ENCODE data around the gene GNAS.
A peak's percentile ranks its signal among the peaks of the same experiment; 100 is the strongest.
"Not testable (repeated sequence)": the region's sequence is repeated elsewhere in the genome, so short reads cannot be mapped to it uniquely, and the experiment has no call there.

The GNAS gene

DNA sequence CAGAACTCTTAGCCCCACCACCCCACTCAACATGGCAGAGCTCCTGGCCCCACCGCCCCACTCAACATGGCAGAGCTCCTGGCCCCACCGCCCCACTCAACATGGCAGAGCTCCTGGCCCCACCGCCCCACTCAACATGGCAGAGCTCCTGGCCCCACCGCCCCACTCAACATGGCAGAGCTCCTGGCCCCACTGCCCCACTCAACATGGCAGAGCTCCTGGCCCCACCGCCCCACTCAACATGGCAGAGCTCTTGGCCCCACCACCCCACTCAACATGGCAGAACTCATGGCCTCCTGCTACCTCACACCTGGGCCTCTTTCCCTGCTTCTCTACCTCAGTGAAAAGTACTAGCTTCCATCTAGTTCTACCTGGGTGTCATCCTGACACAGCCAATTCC lies 23.7 kb upstream of the GNAS start:
- DNase-seq, result not testable (repeated sequence)

DNA sequence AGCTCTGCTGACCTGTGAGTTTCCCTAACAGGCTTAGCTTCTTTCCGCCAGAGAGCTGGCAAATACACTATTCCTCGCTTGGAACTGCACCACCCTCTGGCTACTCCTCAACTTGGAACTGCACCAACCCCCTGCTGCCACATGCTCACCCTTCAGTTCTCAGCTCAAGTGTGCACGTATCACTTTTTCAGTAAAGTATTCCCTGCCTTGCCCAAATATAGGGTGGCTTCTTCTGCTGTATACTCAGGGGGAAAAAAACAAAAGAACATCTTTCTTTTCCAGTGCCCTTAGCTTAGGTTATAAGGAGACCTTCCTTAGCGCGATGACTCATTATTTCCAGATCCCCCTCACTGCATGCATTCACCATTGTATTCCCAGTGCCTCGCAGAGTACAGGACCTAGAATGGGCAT lies 23.0 kb upstream of the GNAS start:
- DNase-seq, result no peak

DNA sequence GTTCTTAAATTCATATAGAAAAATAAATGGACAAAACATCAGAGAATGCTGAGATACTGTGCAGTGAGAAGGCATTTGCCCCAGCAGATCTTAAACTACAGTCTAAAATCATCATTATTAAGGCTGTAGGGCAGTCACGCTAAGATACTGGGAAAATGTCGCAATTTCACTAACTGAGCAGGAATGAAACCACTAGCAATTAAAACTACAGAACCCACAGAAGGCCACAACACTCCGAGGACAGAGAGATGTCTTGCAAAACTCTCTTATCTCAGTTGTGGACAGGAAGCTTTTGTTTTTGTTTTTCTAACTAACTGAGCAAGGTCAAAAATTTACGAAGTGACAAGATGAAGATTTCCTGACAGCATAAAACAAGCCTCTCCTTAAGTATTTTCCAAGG lies 20.1 kb upstream of the GNAS start:
- DNase-seq, result no peak

DNA sequence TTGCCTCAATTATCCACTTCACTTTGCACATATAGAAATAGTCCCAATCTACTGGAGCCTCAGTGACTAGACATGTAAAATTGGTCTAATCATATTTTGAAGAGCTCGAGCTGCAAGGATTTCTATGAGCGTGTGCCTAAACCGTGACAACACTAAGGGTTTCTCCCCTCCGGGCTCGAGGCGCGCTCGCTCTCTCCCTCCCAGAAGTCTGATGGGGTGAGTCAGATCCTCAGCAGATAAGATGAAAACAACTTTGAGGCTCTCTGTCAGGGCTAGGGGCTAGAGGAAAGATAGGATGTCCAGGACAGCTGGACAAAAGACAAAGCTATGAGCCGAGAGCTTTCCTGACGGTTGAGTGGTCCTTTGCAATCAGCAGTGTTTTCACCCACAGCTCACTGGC lies 18.6 kb upstream of the GNAS start:
- DNase-seq, result no peak

DNA sequence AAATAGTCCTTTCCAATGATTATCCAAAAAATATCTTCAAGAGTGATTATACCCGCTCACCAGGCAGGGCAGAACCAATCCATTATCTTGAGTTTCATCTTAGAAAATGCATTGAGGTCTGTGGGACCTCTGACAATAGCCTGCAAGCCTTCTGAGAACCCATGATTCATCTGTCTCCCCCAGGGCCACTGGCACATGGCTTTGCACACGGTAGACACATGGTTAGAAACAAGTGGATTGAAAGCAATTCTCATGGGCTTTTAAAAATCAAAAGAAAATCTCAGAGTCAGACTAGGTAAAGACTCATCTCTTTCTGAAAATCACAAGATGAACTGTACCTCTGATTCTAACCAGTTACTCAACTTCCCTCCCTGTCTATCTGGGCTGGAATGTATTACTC lies 17.3 kb upstream of the GNAS start:
- DNase-seq, result no peak

DNA sequence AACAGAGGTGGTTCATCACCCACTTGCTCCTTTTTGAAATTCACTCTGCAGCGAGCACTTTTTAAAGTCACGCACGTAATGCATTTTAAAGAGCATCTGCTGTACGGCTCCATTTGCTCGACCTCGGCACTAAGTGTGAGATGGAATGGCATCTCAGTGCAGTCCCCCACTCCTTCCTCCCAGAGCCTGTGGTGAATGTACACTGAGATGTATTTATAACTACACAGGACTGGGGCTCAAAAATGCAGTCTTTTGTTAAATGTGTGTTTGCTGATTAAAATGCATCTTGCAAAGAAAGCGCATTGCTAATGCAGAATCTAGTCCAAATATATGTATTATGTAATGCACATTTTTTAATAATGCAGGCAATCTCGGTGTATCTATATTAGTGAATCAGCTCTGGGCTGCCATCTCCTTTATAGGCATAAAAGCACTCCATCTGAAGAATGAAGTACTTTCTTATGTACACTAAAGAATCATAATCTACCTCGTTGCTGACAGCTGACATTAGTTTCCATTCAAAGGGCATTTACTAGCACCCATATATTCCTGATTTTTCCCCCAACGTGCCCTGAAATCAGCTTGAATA lies 15.8 kb upstream of the GNAS start:
- no peak for DNase-seq

DNA sequence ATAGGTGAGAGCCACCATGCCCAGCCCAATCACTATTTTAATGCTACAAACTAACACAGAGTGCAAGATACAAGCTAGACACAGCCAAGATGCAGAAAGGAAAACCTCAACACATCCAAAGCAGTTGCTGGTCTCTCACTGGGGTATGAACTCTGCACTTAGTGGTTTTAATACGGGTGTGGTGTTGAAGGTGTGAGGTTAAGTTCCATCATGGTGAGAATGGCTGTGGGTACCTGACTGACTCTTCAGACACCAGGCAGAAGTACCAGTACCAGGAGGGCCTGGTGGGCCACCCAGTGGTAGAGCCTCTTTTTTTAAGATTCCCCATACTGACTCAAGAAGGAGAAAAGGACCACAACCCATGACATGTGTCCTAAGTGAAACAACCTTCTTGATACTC lies 14.8 kb upstream of the GNAS start:
- DNase-seq, result no peak

DNA sequence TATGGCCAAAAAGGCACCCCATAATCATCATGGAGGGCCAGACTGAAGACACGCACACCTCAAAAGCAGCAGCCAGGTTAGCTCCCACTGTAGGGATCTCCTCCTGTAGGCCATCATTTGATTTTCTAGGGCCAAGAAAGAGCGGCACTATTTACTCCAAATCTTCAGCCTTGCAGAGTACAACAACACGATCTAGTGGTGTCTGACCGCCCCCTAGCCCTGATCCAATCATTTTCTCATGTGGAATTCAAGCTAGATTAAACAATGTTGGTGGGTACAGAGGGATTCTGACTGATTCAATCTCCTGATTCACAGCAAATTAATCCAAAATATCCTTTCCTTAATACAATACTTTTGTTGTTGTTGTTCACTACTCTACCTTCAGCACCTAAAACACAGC lies 14.3 kb upstream of the GNAS start:
- DNase-seq, result no peak

DNA sequence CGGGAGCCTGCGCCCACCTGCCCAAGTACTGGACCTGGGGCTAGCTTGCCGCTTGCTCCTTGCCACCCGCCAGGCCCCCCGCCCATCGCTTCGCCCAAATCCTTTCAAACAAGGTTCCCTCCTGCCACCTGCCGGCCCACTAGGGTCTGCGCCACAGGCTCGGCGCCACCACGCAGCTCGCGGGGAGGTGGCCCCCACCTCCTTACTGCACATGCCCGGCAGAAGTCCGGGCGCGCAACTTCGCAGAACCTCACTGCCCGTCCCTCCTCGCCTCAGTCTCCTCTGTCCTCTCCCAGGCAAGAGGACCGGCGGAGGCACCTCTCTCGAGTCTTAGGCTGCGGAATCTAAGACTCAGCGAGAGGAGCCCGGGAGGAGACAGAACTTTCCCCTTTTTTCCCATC lies 13.0 kb upstream of the GNAS start:
- DNase-seq, result no peak

DNA sequence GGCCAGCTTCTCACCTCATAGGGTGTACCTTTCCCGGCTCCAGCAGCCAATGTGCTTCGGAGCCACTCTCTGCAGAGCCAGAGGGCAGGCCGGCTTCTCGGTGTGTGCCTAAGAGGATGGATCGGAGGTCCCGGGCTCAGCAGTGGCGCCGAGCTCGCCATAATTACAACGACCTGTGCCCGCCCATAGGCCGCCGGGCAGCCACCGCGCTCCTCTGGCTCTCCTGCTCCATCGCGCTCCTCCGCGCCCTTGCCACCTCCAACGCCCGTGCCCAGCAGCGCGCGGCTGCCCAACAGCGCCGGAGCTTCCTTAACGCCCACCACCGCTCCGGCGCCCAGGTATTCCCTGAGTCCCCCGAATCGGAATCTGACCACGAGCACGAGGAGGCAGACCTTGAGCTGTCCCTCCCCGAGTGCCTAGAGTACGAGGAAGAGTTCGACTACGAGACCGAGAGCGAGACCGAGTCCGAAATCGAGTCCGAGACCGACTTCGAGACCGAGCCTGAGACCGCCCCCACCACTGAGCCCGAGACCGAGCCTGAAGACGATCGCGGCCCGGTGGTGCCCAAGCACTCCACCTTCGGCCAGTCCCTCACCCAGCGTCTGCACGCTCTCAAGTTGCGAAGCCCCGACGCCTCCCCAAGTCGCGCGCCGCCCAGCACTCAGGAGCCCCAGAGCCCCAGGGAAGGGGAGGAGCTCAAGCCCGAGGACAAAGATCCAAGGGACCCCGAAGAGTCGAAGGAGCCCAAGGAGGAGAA lies 12.3 kb upstream of the GNAS start:
- DNase-seq, result no peak

DNA sequence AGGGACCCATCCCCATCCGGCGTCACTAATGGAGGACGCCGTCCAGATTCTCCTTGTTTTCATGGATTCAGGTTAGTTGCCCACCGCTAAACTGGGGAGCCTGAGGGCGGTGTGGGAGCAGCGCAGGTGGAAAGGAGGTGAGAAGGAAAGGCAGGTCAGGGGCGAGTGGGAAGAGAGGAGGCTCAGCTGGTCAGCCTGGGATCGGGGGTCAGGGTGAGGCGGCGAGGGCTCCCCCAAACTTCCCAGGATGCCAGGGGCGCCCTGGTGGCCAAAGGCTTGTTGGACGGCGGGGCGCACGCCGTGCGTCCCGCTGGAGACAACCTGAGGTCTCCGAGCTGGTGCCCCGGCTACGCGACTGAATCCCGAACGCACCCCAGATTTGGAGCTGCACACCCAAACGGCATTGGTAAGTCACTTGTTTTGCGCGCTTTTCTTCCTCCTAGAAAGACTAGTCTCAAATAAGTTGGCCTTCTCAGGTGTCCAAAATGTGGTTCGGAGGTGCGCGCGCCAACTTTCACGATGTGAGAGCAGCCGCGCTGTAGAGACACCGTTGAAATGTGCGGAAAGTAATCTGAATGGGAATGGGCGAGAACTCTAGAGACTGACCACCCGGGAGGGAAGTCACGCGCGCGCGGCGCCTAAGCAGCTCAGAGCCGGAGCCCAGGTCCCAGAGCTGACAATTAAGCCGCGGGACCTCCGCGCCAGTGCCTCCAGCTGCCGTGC lies 11.5 kb upstream of the GNAS start:
- no peak for DNase-seq

DNA sequence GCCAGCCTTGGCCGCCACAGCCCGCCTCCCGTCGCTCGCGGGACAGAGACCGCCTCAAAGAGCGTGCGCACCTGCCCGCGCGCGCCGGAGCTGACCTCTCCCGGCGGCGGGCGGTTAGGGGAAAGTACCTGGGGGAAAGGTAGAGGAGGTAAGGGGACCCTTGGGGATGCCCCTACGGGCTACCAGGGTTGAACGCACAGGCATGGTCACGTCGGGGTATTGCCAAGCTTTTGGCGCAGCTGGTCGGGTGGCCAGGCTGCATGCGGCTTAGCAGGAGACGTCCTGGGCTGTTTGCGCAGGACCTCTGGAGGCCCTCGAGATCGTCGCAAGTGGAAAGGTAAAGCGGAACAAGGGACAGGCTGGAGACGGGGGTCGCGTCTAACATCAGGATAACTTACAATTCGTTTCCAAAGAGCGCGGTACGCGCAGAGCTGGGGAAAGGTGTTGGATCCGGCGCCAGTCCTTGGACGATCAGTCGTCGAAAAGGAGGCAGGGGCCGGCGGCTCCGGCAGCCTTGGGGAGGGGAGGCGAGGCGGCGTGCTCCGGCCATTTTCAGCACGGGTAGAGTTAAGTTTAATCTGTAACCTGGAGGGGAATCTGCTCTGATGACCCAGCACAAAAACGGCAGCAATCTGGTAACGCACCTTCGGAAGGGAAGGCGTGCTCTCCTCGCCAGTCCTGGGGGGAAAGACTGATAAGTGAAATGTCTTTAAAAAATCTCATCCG lies 10.8 kb upstream of the GNAS start:
- no peak for DNase-seq

DNA sequence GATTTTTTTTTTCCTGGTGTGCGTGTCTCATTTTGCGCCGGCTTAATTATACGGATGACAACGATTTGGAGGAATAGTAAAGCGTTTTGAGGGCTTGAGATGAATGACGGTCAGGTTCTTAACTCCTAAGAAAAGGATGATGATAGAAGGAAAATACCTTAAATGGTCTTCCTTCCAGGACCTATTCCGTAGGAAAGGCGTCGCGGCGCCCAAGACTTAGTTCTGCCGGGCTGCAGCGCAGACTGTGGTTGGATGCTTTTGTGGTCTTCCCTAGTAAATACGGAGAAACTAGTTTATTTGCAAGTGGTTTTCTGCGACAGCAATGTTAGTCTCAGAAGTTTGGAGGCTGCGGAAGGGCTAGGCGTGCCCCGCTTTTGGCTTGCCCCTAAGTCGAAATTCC lies 10.2 kb upstream of the GNAS start:
- no peak for DNase-seq

DNA sequence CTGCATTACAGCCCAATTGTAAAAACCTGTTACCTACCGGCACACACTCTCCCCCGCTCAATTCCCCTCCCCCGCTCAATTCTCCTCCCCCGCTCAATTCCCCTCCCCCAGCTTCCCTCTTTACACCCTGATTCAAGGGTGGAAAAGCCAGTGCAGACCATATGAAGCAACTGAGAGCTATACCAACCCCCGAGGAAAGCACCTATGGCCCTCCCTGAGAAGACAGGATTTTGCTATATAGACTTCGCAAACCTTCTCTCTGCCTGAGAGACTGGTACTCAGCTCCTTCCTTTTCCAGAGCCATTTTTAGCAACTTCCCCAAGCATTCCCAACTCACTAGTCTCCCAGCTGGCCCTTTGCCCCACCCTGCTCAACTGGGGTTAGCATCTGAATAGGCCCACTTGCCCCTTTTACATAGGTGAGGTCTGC lies 9.4 kb upstream of the GNAS start:
- no peak for DNase-seq

DNA sequence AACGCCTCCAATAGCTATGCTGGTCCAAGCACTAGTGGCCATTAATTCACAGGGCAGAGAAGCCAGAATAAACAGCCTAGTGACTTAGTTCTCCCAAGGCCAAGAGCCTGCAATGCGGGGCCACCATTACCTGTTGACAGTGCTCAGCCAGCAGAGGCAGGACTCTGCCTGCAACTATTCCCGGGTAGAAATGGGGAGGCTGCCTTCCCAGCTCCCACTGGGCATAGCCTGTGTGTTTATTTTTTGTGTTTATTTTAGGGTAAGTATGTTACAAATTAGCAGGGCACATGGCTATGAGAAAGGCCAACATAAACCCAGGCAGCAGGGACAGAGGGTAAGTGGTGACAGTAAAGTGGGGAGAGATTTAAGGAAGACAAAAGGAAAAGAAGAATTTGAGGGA lies 6.8 kb upstream of the GNAS start:
- no peak for DNase-seq

DNA sequence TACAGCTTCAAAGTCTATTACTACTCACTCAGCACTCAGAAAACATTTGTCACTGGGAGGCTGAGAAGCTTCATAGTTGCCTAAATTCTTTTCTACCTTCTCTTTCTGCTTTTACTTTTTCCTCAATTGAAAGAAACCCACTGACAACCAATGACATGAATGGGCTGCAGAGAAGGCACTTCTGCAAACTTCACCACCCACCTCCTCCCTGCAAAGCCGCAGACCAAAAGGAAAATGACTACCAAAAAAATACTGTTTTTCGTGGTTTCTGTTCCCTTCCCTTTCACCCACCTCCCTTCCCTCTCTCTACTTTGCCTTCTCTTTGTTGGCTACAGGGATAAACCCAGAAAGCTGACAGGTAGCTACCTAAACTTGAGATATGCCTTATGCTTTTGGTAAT lies 5.1 kb upstream of the GNAS start:
- no peak for DNase-seq

DNA sequence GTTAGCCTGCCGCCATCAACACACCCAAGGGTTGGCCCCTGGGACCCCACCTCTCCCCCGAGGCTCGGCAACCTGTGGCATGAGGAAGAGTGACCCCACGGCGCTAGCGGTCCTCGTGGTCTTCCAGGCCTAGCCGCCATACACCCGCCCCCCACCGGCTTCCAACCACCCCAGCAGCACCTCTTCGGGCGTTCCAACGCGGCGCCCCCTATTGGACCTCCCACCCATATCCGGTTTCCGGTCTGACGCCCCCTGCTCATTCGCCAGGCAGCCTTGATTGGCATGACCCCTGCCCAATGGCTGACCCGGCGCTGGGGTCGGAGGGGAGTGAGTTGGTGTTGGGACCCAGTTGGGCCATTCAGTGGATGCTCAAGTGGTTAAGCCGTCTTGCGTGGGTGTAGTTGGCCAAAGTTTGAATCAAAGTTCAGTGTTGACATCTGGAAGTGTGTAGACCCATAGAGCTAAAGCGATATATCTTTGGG lies 1.8 kb upstream of the GNAS start, which contains the start of gene GNAS-AS1:
GNAS-AS1 (minus strand) TSS at position 210 of the 482 bp plus-strand sequence.
- peak; percentile 25 for DNase-seq

DNA sequence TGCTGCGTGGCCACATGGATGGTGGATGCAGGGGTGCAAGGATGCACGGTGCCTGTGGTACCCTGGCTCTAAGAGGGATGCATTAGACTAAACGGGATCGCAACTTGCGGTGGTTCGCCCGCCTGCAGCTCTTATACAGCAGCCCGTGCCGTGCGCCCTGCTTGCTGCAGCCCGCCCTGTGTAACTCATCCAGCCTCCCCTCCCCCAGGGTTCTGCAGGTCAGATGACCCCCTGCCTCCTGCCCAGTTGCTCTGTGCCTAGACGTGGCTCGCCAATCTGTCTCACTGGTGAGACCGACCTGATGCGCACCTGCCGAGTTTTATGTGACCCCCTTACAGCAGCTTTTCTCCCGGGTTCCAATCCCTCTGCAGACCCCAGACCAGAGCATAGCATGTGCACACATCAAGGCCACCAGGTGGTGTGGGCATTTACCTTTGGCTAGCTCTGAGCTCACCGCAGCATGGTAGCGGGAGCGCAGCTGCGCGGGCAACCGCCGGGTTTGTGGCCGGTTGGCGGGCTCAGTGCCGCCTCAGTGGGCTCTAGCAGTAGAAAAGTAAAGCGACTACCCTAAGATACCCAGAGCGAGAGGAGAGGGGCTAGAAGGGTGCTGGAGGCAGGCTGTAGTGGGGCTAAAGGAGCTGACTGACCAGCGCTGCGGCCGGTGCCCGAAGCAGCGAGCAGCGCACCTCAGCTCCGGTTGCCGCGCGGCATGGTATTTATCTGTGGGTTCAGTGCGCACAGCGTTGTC lies 1.1 kb upstream of the GNAS start:
- DNase-seq, result no peak

DNA sequence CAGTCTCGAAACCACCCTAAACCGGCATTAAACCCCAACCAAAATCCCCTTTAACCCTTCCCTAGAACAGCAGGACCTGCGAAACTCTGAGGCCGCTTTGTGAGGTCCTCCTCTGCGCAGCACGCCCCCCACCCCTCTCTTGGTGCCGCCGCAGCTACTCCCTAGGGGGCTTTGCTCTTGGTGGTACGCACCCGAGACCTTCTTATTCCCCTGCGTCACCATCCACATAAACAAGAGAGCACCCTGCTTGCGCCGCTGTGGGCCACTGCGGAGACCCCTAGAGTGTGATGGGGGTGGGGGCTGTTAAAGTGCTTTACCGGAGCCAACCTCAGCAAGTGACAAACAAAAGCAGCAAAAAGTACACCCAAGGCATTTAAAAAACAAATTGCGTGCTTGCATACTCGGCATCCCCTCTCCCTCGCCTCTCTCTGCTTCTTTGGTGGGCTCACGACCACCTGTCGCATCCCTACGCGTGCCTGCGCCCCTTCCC lies 502 bp upstream of the GNAS start:
- DNase-seq, result no peak

DNA sequence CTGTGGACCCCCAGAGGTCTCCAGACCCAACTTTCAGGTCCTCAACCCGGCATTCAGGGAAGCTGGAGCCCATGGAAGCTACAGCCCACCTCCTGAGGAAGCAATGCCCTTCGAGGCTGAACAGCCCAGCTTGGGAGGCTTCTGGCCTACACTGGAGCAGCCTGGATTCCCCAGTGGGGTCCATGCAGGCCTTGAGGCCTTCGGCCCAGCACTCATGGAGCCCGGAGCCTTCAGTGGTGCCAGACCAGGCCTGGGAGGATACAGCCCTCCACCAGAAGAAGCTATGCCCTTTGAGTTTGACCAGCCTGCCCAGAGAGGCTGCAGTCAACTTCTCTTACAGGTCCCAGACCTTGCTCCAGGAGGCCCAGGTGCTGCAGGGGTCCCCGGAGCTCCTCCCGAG lies 950 bp downstream of the GNAS start:
- no peak for DNase-seq

DNA sequence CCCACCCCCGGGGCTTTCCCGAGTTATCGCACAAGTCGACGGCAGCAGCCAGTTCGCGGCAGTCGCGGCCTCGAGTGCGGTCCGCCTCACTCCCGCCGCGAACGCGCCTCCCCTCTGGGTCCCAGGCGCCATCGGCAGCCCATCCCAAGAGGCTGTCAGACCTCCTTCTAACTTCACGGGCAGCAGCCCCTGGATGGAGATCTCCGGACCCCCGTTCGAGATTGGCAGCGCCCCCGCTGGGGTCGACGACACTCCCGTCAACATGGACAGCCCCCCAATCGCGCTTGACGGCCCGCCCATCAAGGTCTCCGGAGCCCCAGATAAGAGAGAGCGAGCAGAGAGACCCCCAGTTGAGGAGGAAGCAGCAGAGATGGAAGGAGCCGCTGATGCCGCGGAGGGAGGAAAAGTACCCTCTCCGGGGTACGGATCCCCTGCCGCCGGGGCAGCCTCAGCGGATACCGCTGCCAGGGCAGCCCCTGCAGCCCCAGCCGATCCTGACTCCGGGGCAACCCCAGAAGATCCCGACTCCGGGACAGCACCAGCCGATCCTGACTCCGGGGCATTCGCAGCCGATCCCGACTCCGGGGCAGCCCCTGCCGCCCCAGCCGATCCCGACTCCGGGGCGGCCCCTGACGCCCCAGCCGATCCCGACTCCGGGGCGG lies 1.6 kb downstream of the GNAS start:
- DNase-seq, result no peak
